Measurements from ENCODE around the gene GATAD2A. TPM values are rescaled to one million over a fixed set of nuclear protein-coding genes. Genes with fewer than 3 reads are reported as not detected.

The GATAD2A gene
- total and polyA plus RNA-seq, 2 donors from 2014 or later: 18.0 to 91.0 TPM

DNA sequence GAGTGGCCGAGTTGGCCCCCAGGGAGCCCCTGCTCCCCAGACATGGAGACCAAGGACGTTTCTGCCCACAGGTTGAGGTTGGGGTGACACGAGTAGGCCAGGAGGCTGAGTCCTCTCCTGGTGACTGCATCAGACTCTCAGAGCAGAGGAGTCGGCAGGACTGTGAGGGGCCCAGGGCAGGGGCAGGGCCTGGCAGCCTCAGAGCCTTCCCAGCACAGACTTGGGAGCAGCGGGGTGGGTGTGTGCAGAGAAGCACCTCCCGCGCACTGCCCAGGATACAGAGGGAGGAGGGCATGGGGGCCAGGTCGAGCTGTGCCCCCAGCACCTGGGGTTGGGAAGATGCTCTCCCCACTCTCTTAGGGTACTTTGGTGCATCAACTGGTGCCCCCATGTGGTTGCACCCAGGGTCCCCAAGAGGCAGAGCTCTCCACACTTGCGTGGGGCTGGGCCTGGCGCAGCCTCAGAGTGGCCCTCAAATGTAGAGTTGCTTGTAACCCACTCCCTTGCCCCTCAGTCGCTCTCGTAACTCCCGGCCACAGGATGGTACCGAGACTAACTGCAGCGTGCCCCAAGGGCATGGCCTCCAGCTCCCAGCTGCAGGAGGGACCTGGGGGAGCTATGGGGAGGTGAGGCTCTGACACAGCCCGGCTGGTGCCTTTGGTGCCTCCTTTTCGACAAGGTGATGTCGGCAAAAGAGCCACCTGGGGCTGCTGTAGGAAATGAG is 94.0 kb downstream of the GATAD2A start:
- H3K4me1 ChIP-seq (ENCODE audit: control insufficient read depth in 2 of 3, insufficient read depth in 2 of 3, low read depth in 1 of 3, low read length in 3 of 3): no peaks in the 10 kb centered on the region
- DNase-seq (peak in 1 of 5 donors; percentile 65), FAIRE-seq (no peak)

DNA sequence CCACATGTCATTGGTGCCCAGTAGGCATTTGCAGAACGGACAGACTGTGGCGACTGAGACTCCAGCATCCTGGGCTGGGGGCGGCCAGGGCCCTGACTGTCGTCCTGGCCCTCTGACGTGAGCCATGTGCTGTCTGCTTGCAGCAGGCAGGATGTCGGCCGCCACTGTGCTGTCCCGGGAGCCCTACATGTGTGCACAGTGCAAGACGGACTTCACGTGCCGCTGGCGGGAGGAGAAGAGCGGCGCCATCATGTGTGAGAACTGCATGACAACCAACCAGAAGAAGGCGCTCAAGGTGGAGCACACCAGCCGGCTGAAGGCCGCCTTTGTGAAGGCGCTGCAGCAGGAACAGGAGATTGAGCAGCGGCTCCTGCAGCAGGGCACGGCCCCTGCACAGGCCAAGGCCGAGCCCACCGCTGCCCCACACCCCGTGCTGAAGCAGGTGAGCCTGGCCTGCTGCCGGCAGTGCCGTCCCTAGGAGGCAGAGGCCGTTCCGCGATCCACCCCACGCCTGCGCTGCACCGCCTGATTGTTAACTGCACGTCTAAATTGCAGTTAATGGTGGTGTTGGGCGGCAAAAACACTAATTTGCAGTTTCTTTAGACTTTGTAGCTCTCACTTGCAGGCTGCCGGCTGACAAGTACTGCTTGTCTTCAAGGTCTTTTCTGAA is 95.6 kb downstream of the GATAD2A start:
- TF ChIP-seq, protein P1, sequence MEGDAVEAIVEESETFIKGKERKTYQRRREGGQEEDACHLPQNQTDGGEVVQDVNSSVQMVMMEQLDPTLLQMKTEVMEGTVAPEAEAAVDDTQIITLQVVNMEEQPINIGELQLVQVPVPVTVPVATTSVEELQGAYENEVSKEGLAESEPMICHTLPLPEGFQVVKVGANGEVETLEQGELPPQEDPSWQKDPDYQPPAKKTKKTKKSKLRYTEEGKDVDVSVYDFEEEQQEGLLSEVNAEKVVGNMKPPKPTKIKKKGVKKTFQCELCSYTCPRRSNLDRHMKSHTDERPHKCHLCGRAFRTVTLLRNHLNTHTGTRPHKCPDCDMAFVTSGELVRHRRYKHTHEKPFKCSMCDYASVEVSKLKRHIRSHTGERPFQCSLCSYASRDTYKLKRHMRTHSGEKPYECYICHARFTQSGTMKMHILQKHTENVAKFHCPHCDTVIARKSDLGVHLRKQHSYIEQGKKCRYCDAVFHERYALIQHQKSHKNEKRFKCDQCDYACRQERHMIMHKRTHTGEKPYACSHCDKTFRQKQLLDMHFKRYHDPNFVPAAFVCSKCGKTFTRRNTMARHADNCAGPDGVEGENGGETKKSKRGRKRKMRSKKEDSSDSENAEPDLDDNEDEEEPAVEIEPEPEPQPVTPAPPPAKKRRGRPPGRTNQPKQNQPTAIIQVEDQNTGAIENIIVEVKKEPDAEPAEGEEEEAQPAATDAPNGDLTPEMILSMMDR (IDR thresholded peaks at IDR 0.05; ENCODE audit: borderline replicate concordance, extremely low read depth, insufficient read depth): no peak
- FAIRE-seq (no peak), DNase-seq (peak in 1 of 5 donors; percentile 71)
- no peaks in the 10 kb centered on the region for H3K9me3 ChIP-seq (ENCODE audit: control insufficient read depth in 2 of 3, insufficient read depth in 1 of 3, low read length in 3 of 3)
- H3K27me3 ChIP-seq (ENCODE audit: control insufficient read depth, insufficient read depth, low read length): no peaks in the 10 kb centered on the region
- intact Hi-C loops (cut with DNase I): no loop called here
- H3K4me3 ChIP-seq (ENCODE audit: low read length in 3 of 3): no peak overlapping the region
- no peak overlapping the region for H3K27ac ChIP-seq (ENCODE audit: low read depth in 2 of 2, low read length in 2 of 2)
- H3K4me1 ChIP-seq (ENCODE audit: control insufficient read depth in 2 of 3, insufficient read depth in 2 of 3, low read depth in 1 of 3, low read length in 3 of 3): no peaks in the 10 kb centered on the region
- H3K9ac ChIP-seq (ENCODE audit: low read length in 3 of 3): no peak overlapping the region
- H3K36me3 ChIP-seq (ENCODE audit: control insufficient read depth in 2 of 3, insufficient read depth in 3 of 3, low read length in 3 of 3): peaks cover under 1 to 50% (median 46%) of the 10 kb centered on the region in 3 donors

More for the DNA sequence above, 94.0 kb downstream of the GATAD2A start:
- Histone ChIP-seq H3K36me3 (ENCODE audit: control insufficient read depth in 2 of 3, insufficient read depth in 3 of 3, low read length in 3 of 3) (peaks cover 2 to 57% (median 52%) of the 10 kb centered on the region in 3 donors), H3K4me3 (ENCODE audit: low read length in 3 of 3) (no peak overlapping the region), H3K9ac (ENCODE audit: low read length in 3 of 3) (no peak overlapping the region), H3K9me3 (ENCODE audit: control insufficient read depth in 2 of 3, insufficient read depth in 1 of 3, low read length in 3 of 3) (no peaks in the 10 kb centered on the region), H3K27me3 (ENCODE audit: control insufficient read depth, insufficient read depth, low read length) (no peaks in the 10 kb centered on the region), H3K27ac (ENCODE audit: low read depth in 2 of 2, low read length in 2 of 2) (no peak overlapping the region)
- TF ChIP-seq, protein P1 (IDR thresholded peaks at IDR 0.05; ENCODE audit: borderline replicate concordance, extremely low read depth, insufficient read depth): no peak
- intact Hi-C loops (cut with DNase I): loop anchor here (10.0 kb wide), 1 partner anchor 135 kb away; no protein-coding TSS in a partner anchor

DNA sequence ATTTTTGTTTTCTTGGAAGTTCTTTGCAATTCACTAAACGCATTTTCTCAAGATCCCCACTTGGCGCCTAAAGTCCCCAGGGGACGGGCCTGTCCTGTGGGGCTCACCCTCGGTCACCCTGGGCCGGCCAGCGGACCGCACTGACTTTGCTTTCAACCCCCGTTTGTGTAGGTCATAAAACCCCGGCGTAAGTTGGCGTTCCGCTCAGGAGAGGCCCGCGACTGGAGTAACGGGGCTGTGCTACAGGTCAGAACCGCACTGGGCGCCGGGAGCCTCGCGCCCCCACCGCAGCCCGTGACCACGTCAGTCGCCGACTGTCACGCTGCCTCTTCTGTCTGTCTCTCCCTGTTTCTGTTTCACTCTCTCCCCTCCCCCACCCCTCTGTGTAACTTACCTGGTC is 96.3 kb downstream of the GATAD2A start:
- peak in 1 of 5 donors; percentile 61 for DNase-seq
- no peaks in the 10 kb centered on the region for H3K9me3 ChIP-seq (ENCODE audit: control insufficient read depth in 2 of 3, insufficient read depth in 1 of 3, low read length in 3 of 3)
- H3K27ac ChIP-seq (ENCODE audit: low read depth in 2 of 2, low read length in 2 of 2): no peak overlapping the region
- peaks cover 0 to 45% (median 41%) of the 10 kb centered on the region in 3 donors for H3K36me3 ChIP-seq (ENCODE audit: control insufficient read depth in 2 of 3, insufficient read depth in 3 of 3, low read length in 3 of 3)
- no peaks in the 10 kb centered on the region for H3K27me3 ChIP-seq (ENCODE audit: control insufficient read depth, insufficient read depth, low read length)
- intact Hi-C loops (cut with DNase I): no loop called here
- no peak overlapping the region for H3K9ac ChIP-seq (ENCODE audit: low read length in 3 of 3)
- FAIRE-seq: no peak
- H3K4me1 ChIP-seq (ENCODE audit: control insufficient read depth in 2 of 3, insufficient read depth in 2 of 3, low read depth in 1 of 3, low read length in 3 of 3): no peaks in the 10 kb centered on the region
- TF ChIP-seq, protein P1 (IDR thresholded peaks at IDR 0.05; ENCODE audit: borderline replicate concordance, extremely low read depth, insufficient read depth): no peak
- H3K4me3 ChIP-seq (ENCODE audit: low read length in 3 of 3): no peak overlapping the region

Measured in kidney (tissue), 14 donors.